Type B pancreatic cell (in vitro differentiated cells): ENCODE data around the gene C5. TPM values are rescaled to one million over a fixed set of nuclear protein-coding genes. Genes with fewer than 3 reads are reported as not detected.

Experiments
- DNase-seq: peaks from one replicate; pipeline ENCODE4 v3.0.0; 2021; ENCODE audit warnings: mixed read lengths; ENCODE audit not compliant: unreplicated experiment; ENCODE audit errors: extremely low spot score
- H3K27ac Mint-ChIP-seq: 2 replicates; pipeline ENCODE4 v1.8.0; 2021; ENCODE audit warnings: mild to moderate bottlenecking, mixed read lengths
- H3K27me3 Mint-ChIP-seq: 2 replicates; pipeline ENCODE4 v1.8.0; 2021; ENCODE audit warnings: mixed read lengths
- H3K36me3 Mint-ChIP-seq: 2 replicates; pipeline ENCODE4 v1.8.0; 2021; ENCODE audit warnings: mixed read lengths
- H3K4me1 Mint-ChIP-seq: one replicate; pipeline ENCODE4 v1.8.0; 2021; ENCODE audit warnings: mixed read lengths; ENCODE audit not compliant: unreplicated experiment
- H3K4me3 Mint-ChIP-seq: 2 replicates; pipeline ENCODE4 v1.8.0; 2021; ENCODE audit warnings: mild to moderate bottlenecking, mixed read lengths
- H3K9me3 Mint-ChIP-seq: 2 replicates; pipeline ENCODE4 v1.8.0; 2021; ENCODE audit warnings: mixed read lengths
- CTCF ChIP-seq: fragments of 200-600 bp; sonication (generic); conservative IDR thresholded peaks from 2 replicates; pipeline ENCODE4 v1.5.0; 2021; ENCODE audit warnings: antibody characterized with exemption, mild to moderate bottlenecking
- total RNA-seq: library from RNA; stranded (reverse); gene quantifications from 2 replicates; pipeline ENCODE4 v1.2.1, GENCODE V29; 2021; ENCODE audit warnings: low replicate concordance

The C5 gene
- total RNA-seq, 1 donor from 2014 or later, result 10.0 TPM

GRCh38 chr9:120905315-120906164 is 144.5 kb downstream of the C5 start:
- no peak for DNase-seq
- Mint-ChIP-seq H3K4me3 (no peak overlapping the region), H3K27me3 (peaks cover 8% of the 10 kb centered on the region), H3K4me1 (no peaks in the 10 kb centered on the region), H3K36me3 (no peaks in the 10 kb centered on the region), H3K9me3 (no peaks in the 10 kb centered on the region), H3K27ac (no peak overlapping the region)
- no peak for TF ChIP-seq CTCF

- TF ChIP-seq CTCF, result no peak
- Mint-ChIP-seq H3K27me3 (peaks cover 9% of the 10 kb centered on the region), H3K36me3 (no peaks in the 10 kb centered on the region), H3K4me1 (no peaks in the 10 kb centered on the region), H3K27ac (no peak overlapping the region), H3K4me3 (no peak overlapping the region), H3K9me3 (no peaks in the 10 kb centered on the region)
- no peak for DNase-seq
Observed at GRCh38 chr9:120904978-120905301, 145.1 kb downstream of the C5 start.

GRCh38 chr9:120904061-120904977 is 145.8 kb downstream of the C5 start:
- no peak for DNase-seq
- no peaks in the 10 kb centered on the region for H3K9me3 Mint-ChIP-seq
- no peak overlapping the region for H3K27ac Mint-ChIP-seq

GRCh38 chr9:120902569-120903535 is 147.2 kb downstream of the C5 start:
- peak overlapping the region; percentile 22 for H3K27ac Mint-ChIP-seq
- H3K9me3 Mint-ChIP-seq, result no peaks in the 10 kb centered on the region
- no peak overlapping the region for H3K4me3 Mint-ChIP-seq
- TF ChIP-seq CTCF, result no peak
- no peak for DNase-seq
- H3K27me3 Mint-ChIP-seq, result peaks cover 9% of the 10 kb centered on the region
- H3K4me1 Mint-ChIP-seq, result no peaks in the 10 kb centered on the region
- no peaks in the 10 kb centered on the region for H3K36me3 Mint-ChIP-seq

More at GRCh38 chr9:120904061-120904977, 145.8 kb downstream of the C5 start:
- no peak for TF ChIP-seq CTCF
- Mint-ChIP-seq H3K4me1 (no peaks in the 10 kb centered on the region), H3K27me3 (peaks cover 9% of the 10 kb centered on the region), H3K36me3 (no peaks in the 10 kb centered on the region), H3K4me3 (no peak overlapping the region)

Other genes starting within 250 kb of the C5 start
- gene PSMD5, start 207.4 kb downstream of the C5 start, total RNA-seq, result 43.6 and 45.2 TPM in 2 replicates
- gene PHF19, start 173.1 kb downstream of the C5 start, total RNA-seq, result 31.0 and 39.6 TPM in 2 replicates
- 1.9 and 3.1 TPM in 2 replicates for gene TRAF1, start 123.5 kb downstream of the C5 start, total RNA-seq
- gene CNTRL, start 24.7 kb upstream of the C5 start, total RNA-seq, result 10.4 and 20.9 TPM in 2 replicates
- gene RAB14, start 151.6 kb upstream of the C5 start, total RNA-seq, result 59.4 and 83.7 TPM in 2 replicates
- gene GSN, start 217.9 kb upstream of the C5 start, total RNA-seq, result 80.0 and 159 TPM in 2 replicates